Measurements from ENCODE around the gene GBGT1.

The GBGT1 gene

DNA sequence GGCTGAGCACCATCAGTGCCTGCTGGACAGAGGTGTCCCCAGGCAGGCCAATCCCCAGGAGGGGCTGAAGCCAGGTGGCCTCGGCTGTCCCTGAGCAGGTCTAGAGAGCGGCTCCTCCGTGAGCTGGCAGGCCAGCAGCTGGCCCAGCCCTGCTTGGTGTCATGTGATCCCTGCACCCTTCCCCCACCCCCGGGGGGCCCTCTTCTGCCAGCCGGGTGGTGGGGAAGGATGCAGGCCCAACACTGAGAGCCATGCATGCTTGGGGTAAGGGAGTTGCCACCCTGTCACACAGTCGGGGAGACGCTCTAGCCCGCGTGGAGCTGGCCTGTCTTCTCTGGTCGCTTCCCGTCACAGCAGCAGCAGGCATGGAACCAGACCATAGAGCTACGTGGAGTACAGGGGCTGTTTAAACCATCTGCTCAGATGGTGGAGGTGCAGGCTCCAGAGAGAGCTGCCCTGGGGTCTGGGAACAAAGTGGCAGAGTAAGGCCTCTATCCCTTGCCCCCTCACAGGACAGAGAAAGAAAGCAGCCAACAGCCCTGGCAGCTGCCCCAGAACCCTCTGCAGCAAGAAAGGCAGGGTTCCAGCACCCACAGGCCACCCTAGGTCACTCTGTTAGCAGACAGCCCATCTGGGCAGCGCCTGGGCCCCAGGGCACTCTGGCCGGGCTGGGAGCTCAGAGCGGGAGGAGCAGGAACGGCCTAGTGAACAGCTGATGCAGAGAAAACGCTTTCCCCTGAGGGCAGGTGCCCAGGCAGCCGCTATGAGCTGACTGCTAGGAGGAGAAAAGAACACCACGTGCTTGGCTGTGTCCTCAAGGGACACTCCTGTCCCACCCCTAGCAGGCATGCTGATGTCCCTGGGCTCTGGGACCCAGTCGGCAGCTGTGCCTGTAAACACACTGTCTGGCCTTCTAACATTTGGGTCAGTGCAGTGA lies 49.5 kb downstream of the GBGT1 start:
- no peak for DNase-seq (ENCODE audit: low read depth in 2 of 2)

DNA sequence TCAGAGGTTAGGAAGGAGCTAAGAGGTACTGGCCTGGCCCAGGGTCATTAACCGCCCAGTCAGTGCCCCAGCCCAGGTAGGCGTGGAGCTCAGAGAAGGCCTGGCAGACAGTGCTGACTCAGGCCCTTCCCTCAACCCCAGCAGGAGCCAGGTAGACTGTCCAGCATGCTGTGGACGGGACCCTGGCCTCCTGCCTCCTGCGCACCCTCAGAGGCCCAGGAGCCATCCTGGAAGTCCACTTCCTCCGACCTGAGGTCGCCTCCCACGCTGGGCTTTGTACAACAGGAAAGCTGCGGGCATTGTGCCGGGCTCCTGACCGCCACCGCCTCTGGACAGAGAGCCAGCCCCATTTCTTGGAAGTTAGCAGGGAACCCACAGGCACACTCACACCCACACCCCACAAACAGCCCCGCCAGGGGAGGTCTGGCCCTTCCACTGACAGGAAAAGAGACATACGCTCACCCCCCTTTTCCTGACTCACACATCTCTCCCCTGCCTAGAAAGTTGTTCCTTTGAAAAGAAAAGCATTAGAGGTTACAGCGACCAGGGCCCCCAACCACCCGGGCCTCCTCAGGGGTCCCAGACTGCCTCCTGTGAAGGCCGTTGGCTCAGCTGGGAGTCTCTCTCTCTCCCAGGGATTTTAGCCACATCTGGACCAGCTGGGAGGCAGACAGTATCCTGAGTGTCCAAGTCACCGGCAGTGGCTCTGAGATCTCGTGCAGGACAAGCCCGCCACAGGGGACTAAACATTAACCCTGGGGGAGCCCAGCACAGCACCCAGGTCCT lies 50.4 kb downstream of the GBGT1 start:
- DNase-seq (ENCODE audit: low read depth in 2 of 2), result no peak

DNA sequence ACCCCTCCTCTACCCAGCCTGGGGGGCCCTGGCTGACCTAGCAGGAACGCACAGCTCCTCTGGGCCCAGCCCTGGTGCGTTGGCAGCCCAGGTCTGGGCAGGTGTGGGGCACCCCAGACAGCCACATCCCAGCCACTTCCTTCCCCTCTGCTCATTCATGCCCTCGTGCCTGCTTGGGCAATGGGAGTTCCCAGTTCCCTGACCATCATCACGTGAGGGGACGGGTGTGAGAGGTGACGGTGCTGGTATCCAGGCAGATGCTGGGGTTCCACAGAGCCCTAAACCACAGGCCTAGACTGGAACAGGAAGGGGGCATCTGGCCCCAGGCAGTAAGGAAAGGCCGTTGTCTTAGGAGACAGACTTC lies 51.1 kb downstream of the GBGT1 start:
- no peak for DNase-seq (ENCODE audit: low read depth in 2 of 2)

DNA sequence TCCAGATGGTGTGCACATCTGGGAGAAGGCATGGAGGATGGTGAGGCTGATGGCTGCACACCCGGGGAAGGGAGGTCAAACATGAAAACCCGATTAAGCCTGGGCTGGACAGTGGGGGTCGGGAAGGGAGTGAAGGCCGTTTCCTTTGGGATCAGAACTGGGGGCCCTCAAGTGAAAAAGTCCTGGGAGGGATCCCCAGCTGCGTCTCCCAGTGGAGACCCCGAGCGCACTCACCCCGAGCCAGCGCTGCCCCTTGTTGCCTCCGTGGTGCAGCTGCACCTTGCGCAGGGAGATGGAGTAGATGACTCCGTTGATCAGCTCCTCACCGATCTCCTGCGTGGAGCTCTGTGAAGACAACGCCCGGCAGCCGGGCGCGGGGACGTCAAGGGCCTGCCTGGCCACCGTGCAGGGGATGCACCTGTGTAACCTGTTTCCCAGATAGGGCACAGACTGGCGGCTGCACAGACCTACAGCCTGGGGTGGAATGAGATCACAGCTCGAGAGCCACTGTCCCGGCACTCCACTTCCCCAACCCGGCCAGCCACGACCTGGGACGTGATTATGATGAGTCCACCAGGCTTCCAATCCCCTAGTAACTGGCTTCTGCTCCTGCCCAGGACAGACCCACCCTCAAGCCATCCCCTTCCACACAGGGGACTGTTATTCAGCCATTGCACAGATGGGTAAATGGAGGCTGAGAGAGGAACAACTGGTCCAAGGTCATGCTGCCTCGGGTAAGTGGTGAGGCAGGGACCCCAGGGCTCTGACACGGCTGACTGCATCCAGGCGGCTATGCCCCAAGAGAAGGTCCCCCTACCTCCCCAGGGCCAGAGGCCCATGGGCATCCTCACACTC lies 51.7 kb downstream of the GBGT1 start:
- no peak for DNase-seq (ENCODE audit: low read depth in 2 of 2)

DNA sequence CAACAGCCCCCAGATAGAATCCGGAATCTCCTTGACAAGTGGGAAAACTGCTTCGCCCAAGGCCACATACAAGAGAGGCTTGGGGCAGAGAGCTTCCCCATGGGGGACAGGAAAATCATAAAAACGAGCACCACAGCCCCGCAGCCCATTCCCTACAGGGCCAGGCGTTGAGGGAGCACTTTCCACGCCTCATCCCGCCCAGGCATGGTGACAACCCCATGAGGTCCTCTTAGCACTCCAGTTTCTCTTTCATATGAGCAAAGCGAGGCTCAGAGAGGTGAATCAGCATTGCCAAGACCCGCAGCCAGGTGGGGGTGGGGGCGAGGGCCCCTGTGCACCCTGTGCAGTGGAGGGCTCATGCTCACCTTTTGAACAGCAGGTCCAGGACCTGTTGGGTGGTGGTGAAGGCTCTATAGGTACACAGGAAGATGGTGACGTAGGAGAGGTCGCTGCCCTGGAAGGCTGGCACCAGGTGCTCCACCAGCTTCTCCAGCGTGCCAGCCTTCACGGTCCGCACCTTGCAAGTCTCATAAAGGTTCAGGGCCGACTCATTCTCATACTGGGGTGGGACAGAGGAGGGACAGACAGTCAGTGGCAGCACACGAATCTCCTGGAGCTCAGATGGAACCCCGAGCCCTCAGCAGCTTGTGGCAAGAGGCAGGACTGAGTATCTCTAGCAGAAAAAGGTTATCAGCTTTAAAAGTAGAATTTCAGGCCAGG lies 53.6 kb downstream of the GBGT1 start:
- no peak for DNase-seq (ENCODE audit: low read depth in 2 of 2)

DNA sequence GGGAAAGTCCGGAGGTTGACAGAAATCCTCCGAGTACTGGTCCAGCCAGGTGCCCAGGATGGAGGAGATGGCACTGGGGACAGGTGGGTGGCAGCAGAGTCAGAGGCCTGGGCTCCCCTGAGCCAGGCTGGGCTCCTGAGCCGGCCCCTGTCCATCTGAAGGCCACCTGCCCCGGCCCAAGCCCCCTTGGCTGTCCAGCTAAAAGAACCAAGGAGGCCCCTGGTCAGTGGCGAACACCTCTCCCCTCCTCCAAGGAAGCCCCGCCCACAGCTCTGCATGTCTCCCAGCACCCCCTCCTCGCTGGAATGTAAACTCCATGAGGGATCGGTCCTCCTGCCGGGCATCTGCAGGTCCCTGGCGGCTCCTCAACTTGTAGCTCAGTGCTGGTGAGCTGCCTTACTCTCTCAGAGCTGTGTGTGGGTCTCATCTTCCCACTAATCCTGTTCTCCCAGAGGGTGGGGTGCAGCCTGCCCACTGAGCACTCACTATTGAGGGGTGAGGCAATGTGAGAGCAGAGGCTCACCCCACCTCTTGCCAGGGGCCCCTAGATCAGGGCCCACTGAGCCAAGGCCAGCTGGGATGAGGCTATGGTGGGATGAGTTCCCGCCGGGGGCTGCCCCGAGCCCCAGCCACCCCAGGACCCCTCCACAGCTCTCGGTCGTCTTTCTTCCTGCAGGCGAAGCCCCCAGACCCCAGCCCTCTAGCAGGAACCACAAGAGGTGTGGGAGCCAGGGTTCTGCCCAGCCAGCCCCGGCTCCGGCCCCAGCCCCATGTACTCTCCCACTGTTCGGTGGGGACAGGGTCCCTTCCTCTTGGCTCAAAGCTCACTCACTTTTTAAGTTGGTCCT lies 54.7 kb downstream of the GBGT1 start:
- no peak for DNase-seq (ENCODE audit: low read depth in 2 of 2)

DNA sequence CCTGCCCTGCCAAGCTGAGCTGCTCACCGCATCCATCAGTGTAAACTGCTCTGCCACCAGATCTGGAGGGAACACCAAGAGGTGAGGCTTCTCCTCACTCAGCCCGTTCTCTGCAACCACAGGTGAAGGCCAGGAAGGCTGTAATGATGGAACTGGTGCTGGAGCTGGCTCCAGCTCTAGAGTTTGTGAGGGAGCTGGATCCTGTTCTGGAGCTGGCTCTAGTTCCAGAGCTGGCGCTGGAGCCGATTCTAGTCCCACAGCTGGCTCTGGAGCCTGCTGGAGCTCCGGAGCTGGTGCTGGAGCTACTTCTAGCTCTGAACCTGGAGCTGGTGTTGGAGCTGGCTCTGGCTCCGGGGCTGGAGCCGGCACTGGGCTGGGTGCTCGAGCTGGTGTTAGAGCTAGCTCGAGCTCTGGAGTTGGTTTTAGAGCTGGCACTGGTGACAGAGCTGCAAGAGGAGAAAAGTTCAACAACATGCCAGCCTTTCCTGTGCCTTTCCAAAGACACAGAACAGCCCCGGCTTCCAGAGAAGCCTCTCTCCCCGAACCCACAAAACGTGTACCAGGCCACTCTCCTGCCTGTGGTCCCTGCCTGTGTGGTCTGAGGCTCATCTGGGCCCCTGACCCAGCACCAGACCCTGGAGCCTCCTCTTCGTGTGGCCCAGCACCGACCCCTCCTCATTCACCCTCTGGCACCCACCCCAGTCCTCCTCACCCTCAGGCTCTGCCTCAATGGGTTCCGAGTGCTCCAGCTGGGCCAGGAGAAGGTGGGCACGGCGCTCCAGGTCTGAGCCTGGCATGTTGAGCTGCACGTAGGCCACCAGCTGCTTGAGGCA lies 55.5 kb downstream of the GBGT1 start:
- no peak for DNase-seq (ENCODE audit: low read depth in 2 of 2)

DNA sequence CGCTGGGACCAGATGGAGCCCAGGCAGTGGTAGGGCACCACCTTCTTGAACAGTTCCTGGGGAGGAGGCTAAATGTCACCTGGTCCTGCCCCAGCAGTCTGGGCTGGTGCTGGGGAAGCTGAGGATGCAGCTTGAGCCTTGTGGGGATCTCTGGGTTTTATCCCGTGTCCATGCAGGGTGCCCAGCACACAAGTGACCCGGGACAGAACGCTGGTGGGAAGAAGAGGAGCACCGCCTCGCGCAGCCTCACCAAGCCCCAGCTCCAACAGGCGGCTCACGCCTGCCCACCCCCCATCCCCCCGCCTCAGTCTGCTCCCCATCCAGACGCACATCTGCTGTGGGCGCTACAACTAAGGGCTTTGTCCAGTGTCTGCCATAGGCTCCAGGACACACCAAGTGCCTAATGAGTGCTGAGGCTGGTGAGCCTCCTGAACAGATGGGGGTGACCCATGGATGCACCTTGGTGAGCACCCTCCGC lies 56.4 kb downstream of the GBGT1 start:
- no peak for DNase-seq (ENCODE audit: low read depth in 2 of 2)

DNA sequence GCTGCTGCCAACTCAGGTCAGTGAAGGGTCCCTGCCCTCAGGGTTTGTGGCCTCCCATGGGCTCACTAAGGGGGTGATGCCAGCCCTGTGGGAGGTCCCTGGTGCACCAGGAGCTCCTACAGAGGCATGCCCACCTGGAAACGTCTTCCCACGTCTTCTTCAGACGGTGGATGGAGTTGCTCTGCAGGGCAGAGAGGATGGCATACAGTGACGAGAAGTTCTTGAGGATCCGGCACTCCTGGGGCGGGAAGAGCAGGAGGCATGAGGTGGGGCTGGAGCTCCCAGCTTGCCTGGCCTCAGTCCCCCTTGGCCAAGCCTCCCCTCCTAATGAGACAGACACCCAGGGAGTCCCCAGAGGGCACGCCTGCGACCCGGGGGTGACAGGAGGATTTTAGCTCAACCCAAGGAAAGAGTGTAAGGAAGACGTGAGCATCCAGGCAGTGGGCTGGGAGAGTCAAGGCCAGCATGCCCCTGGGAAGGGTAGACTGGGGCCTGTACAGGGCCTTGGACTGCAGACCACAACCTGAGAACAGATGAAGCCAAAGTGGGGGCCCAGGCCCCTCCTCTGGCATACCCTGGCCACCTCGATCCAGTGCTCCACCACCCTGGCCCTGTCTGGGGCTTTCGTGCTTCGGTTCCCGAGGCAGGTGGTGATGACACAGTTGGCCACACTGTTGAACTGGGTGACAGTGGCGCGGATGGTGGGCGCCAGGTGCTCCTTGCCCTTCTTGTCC lies 57.0 kb downstream of the GBGT1 start:
- no peak for DNase-seq (ENCODE audit: low read depth in 2 of 2)

DNA sequence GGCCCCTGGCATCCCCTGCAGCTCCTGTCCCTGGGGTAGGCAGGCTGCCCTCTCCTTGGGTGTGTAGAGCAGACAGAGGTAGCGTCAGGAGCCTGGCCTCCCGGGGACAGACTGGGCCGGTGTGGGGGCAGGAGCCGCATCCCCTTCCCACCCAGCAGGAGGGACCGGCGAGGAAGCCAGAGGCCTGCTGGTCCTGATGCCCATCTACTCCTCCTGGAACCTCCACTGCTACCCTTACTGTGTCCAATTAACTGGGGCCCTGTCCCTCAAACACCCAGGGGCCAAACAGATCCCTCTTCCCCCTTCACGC lies 58.3 kb downstream of the GBGT1 start:
- DNase-seq (ENCODE audit: low read depth in 2 of 2), result no peak

DNA sequence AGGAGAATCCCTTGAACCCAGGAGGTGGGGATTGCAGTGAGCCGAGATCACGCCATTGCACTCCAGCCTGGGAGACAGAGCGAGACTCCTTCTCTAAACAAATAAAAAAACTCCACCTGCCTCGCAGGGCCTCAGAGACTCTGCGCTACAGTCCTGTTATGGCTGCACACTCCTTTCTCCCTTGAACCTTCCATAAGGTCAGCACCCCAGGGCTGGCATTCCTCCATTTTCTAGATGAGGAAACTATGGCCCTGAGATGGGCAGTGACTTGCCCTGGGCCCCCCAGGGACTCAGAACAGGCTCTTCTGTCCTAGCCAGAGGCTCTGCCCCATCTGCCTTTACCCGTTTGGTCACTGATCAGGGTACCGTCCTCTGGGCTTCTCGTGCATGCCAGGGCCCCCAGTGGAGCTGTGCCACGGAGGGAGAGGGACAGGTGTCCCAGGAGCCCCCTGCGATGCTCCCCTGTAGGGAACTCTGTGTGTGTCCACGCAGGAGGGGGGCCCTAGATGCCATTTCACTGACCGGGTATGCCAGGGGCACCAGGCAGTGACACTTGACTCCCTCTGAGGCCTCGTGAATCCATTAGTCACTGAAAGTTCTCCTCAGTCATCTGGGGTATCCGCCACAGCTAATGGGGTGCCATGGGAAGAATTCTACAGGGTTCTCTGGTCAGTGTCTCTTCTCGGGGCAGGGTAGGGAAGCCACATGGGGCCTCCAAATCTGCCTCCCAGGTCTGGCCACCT lies 58.8 kb downstream of the GBGT1 start:
- no peak for DNase-seq (ENCODE audit: low read depth in 2 of 2)

DNA sequence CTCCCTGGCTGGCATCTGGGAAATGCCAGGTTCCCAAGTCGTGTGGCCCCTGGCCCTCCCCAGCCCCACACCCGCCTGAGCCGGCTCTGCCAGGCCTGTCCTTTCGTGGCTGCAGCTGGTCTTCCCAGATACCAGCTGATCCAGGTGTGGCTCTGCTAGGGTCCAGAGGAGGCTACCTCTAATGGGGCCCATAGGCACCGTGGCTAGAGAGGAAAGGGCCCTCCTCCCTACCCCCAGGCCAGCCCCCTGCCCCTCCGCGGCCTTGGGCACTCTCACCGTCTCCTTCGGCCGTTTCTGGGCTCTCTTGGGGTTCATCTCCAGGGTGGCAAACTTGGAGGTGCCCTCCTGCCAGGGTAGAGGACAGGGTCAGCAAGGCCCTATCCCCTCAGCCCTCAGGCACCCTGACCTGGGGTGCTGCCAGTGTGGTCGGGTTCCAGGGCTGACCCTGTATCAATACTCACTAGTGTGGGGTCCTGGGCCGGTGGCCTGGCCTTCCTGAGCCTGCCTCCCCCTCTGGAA lies 59.7 kb downstream of the GBGT1 start:
- DNase-seq (ENCODE audit: low read depth in 2 of 2), result no peak

DNA sequence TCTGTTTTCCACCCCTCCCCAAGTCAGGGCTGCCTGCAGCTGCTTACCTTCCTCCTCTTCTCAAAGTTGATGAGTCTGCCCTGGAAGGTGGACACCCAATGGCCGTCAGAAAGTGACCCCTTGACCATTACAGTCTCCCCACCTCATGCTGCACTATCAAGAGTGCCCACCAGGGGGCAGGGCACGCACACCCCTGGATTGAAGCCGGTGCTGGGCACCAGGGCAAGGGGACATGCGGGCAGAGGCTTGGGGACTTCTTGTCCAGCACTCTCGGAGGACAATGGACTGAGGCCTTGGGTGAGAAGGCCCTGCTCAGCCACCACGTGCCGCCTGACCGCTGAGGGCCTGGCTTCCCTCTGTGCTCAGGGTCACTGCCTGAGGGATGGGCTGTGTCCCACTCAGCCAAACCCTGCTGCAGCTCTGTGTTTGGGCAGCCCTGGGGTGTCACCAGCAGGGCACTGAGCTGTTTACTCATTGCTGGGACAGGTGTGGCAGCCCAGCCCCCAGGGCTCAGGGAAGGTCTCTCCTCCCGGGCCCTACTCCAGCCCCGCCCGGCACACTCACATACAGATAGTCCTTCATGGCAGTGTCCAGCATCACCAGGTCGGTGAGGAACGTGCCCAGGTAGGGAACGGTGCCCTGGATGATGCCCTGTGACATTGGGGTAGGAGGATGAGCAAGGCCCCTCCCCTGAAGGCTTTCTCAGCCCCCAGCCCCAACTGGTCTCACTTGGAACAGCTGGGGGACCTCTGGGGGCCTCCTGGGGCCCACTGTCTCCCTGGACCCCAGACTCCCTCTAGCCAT lies 60.3 kb downstream of the GBGT1 start:
- no peak for DNase-seq (ENCODE audit: low read depth in 2 of 2)
